Measurements from ENCODE around the gene ZNF521. TPM values are rescaled to one million over a fixed set of nuclear protein-coding genes. Genes with fewer than 3 reads are reported as not detected.

The ZNF521 gene
- total and polyA plus RNA-seq, 2 donors (not counting 3 experiments of a cell fraction or from before 2014, with no cell fraction given), result 111 to 168 TPM

- intact Hi-C loops (cut with micrococcal nuclease) (loop anchor here (2.0 kb wide), 1 partner anchor 16 kb away; no protein-coding TSS in a partner anchor), dilution Hi-C loops (cut with MboI; ENCODE audit: extremely low pct_ligation_motif_present, low sequenced_read_pairs) (no loop called here)
- ChIA-PET CTCF (interaction anchor here (1.1 to 1.6 kb wide), 3 partner anchors 9 to 162 kb away, joined by 3 to 5 read pairs (median 3); no protein-coding TSS in a partner anchor), POLR2A (no interaction called here)
- Histone ChIP-seq H3K27ac (ENCODE audit: insufficient read depth, low read depth, low read length) (no peak overlapping the region), H3K4me2 (ENCODE audit: insufficient read depth, low read length) (no peak overlapping the region), H2AFZ (ENCODE audit: low read depth, low read length) (no peak overlapping the region), H3K9me3 (replicated peaks; ENCODE audit: control insufficient read depth, insufficient read depth, low read length) (no peaks in the 10 kb centered on the region), H3K4me1 (ENCODE audit: control insufficient read depth, extremely low read depth, insufficient read depth, low read length) (peaks cover 36% of the 10 kb centered on the region), H3K79me2 (ENCODE audit: control insufficient read depth, insufficient read depth, low read length) (peaks cover 79% of the 10 kb centered on the region), H3K9ac (replicated peaks; ENCODE audit: extremely low read depth, insufficient read depth, low read length) (no peak overlapping the region), H3K9me1 (replicated peaks; ENCODE audit: control insufficient read depth, extremely low read depth, insufficient read depth, low read length) (no peaks in the 10 kb centered on the region), H3K4me3 (replicated peaks in 1 of 3; ENCODE audit: insufficient read depth in 1 of 3, low read depth in 1 of 3, low read length in 3 of 3) (no peak overlapping the region), H3K27me3 (ENCODE audit: control insufficient read depth in 2 of 2, insufficient read depth in 2 of 2, low read length in 2 of 2) (no peaks in the 10 kb centered on the region), H3K36me3 (ENCODE audit: control insufficient read depth in 2 of 2, extremely low read depth in 1 of 2, insufficient read depth in 2 of 2, low read length in 2 of 2) (peaks cover 0 to 2% of the 10 kb centered on the region in 2 experiments), H4K20me1 (replicated peaks; ENCODE audit: control insufficient read depth, extremely low read depth, insufficient read depth, low read length) (peaks cover 9% of the 10 kb centered on the region)
- DNase-seq (ENCODE audit: low read depth, low spot score) (no peak), FAIRE-seq (no peak)
- TF ChIP-seq EZH2 (IDR thresholded peaks at IDR 0.05; ENCODE audit: borderline replicate concordance, low read depth, low read length, severe bottlenecking) (no peak), MYC (IDR thresholded peaks at IDR 0.05; ENCODE audit: low read depth, low read length) (no peak), GATA2 (IDR thresholded peaks at IDR 0.05; ENCODE audit: insufficient read depth, insufficient read length, low read depth, low read length) (no peak), JUN (IDR thresholded peaks at IDR 0.05; ENCODE audit: borderline replicate concordance, insufficient read depth, insufficient read length, low read depth) (no peak), POLR2A (IDR thresholded peaks at IDR 0.05; ENCODE audit: low read depth, low read length) (no peak), POLR2AphosphoS5 (IDR thresholded peaks at IDR 0.05; ENCODE audit: insufficient read depth, low read depth, low read length) (no peak), FOS (IDR thresholded peaks at IDR 0.05; ENCODE audit: borderline replicate concordance, insufficient read depth, low read length) (no peak), MAX (IDR thresholded peaks at IDR 0.05; ENCODE audit: insufficient read depth, insufficient read length) (no peak)
- TF ChIP-seq, protein P1, sequence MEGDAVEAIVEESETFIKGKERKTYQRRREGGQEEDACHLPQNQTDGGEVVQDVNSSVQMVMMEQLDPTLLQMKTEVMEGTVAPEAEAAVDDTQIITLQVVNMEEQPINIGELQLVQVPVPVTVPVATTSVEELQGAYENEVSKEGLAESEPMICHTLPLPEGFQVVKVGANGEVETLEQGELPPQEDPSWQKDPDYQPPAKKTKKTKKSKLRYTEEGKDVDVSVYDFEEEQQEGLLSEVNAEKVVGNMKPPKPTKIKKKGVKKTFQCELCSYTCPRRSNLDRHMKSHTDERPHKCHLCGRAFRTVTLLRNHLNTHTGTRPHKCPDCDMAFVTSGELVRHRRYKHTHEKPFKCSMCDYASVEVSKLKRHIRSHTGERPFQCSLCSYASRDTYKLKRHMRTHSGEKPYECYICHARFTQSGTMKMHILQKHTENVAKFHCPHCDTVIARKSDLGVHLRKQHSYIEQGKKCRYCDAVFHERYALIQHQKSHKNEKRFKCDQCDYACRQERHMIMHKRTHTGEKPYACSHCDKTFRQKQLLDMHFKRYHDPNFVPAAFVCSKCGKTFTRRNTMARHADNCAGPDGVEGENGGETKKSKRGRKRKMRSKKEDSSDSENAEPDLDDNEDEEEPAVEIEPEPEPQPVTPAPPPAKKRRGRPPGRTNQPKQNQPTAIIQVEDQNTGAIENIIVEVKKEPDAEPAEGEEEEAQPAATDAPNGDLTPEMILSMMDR (IDR thresholded peaks at IDR 0.05; ENCODE audit: extremely low read depth in 1 of 2, insufficient read depth in 1 of 2, low read depth in 1 of 2, low read length in 2 of 2), result no peak
- BruUV-seq (replicated peaks), result no TSS peak
Measured at GRCh38 chr18:25326361-25326952, 25.5 kb downstream of the ZNF521 start.

Measured in endothelial cell of umbilical vein (primary cell).